Upper lobe of left lung (tissue), 6 donors: ENCODE results near the gene BCAS1. TPM values are rescaled to one million over a fixed set of nuclear protein-coding genes. Genes with fewer than 3 reads are reported as not detected.
A peak's percentile ranks its signal among the peaks of the same experiment; 100 is the strongest.
"Not testable (repeated sequence)": the region's sequence is repeated elsewhere in the genome, so short reads cannot be mapped to it uniquely, and the experiment has no call there.

Experiments used
- ATAC-seq, 2 donors: fragments of 200-7000 bp; cut with Tn5 transposase; one replicate each; pipeline ENCODE4 v1.9.1; 2022; ENCODE audit warnings: mild to moderate bottlenecking in 2 of 2, moderate library complexity in 2 of 2; ENCODE audit not compliant: low FRiP score in 2 of 2
- DNase-seq, 2 donors: peaks; one replicate each; pipeline ENCODE4 v3.0.0-alpha.2; 2019 to 2020
- H3K27ac ChIP-seq, 4 donors: fragments of 200-600 bp; sonication (generic); one replicate each; pipeline ENCODE4 v1.5.1; 2016 to 2019
- H3K27me3 ChIP-seq, 4 donors: fragments of 200-600 bp; sonication (generic); one replicate each; pipeline ENCODE4 v1.5.1; 2017 to 2019
- H3K36me3 ChIP-seq, 4 donors: fragments of 200-600 bp; sonication (generic); one replicate each; pipeline ENCODE4 v1.5.1; 2016 to 2019
- H3K4me1 ChIP-seq, 4 donors: fragments of 200-600 bp; sonication (generic); one replicate each; pipeline ENCODE4 v1.5.1; 2018 to 2019
- H3K4me3 ChIP-seq, 4 donors: fragments of 200-600 bp; sonication (generic); one replicate each; pipeline ENCODE4 v1.5.1; 2017 to 2019; ENCODE audit warnings: mild to moderate bottlenecking in 2 of 4, moderate library complexity in 1 of 4
- H3K9me3 ChIP-seq, 4 donors: fragments of 200-600 bp; sonication (generic); one replicate each; pipeline ENCODE4 v1.5.1; 2018 to 2019
- CTCF ChIP-seq, 6 experiments: fragments of 450-650 bp in 4 of 6; fragments of 200-600 bp in 2 of 6; sonication (generic) in 2 of 6; IDR thresholded peaks; one replicate each; pipeline ENCODE4 v1.5.1; 2016 to 2019; ENCODE audit warnings: antibody characterized with exemption in 6 of 6
- EP300 ChIP-seq, 4 donors: sonication (generic); formaldehyde crosslinking; IDR thresholded peaks; one replicate each; pipeline ENCODE4 v1.5.1; 2017; ENCODE audit warnings: antibody characterized with exemption in 4 of 4, control low read depth in 2 of 4
- POLR2A ChIP-seq, 4 donors: fragments of 450-650 bp; IDR thresholded peaks; one replicate each; pipeline ENCODE4 v1.5.1; 2016 to 2017; ENCODE audit warnings: antibody characterized with exemption in 4 of 4, mild to moderate bottlenecking in 2 of 4
- POLR2AphosphoS5 ChIP-seq, 2 donors: sonication (generic); formaldehyde crosslinking; IDR thresholded peaks; one replicate each; pipeline ENCODE4 v1.5.1; 2017; ENCODE audit warnings: antibody characterized with exemption in 2 of 2
- WGBS, 2 donors: methylation state at CpG; one replicate each; pipeline ENCODE4 v1.1.5; 2017 to 2018; 5-methylcytosine and 5-hydroxymethylcytosine counted together
- total RNA-seq, 6 donors: library from RNA; depleted of rRNA in 4 of 6; stranded (reverse); fragments of >200 nt in 4 of 6; gene quantifications; one replicate each; pipeline versions ENCODE4 v1.1.0 to v1.2.1, GENCODE V29; 2016 to 2021
- donor health status: DM: no; HTN: no; CAD: no; lungs with moderate emphysema.
- donor health status: DM: no; HTN: yes; CAD: no; lungs with severe emphysema.

BCAS1 gene
- total RNA-seq, 6 donors from 2014 or later: 0.74 to 11.2 (median 1.3) TPM

GRCh38 chr20:53975761-53976160 lies 94.6 kb downstream of the BCAS1 start:
- Histone ChIP-seq H3K4me1 (peaks cover 0 to 4% (median 0%) of the 10 kb centered on the region in 4 donors), H3K9me3 (peaks cover 0 to 3% (median 0%) of the 10 kb centered on the region in 4 donors), H3K4me3 (no peak overlapping the region), H3K27ac (no peak overlapping the region), H3K27me3 (no peaks in the 10 kb centered on the region), H3K36me3 (no peaks in the 10 kb centered on the region)
- DNase-seq (peak in 1 of 2 donors; percentile 34), ATAC-seq (no peak)
- TF ChIP-seq POLR2A (IDR thresholded peaks at IDR 0.05): no peak
- TF ChIP-seq POLR2AphosphoS5 (IDR thresholded peaks at IDR 0.05): no peak
- TF ChIP-seq EP300 (IDR thresholded peaks at IDR 0.05): no peak
- no peak for TF ChIP-seq CTCF (IDR thresholded peaks at IDR 0.05)
- 71 to 81% methylated on average over 5 of the region's 5 CpGs for WGBS, 2 donors

GRCh38 chr20:53974785-53975555 lies 95.4 kb downstream of the BCAS1 start:
- no peaks in the 10 kb centered on the region for H3K4me1 ChIP-seq
- H3K27ac ChIP-seq: no peak overlapping the region
- DNase-seq: no peak
- no peaks in the 10 kb centered on the region for H3K27me3 ChIP-seq
- 86 to 88% methylated on average over 19 of the region's 19 CpGs for WGBS, 2 donors
- ATAC-seq: no peak
- peaks cover 0 to 3% (median 0%) of the 10 kb centered on the region in 4 donors for H3K9me3 ChIP-seq
- H3K4me3 ChIP-seq: no peak overlapping the region
- TF ChIP-seq POLR2A (IDR thresholded peaks at IDR 0.05) (no peak), EP300 (IDR thresholded peaks at IDR 0.05) (no peak), CTCF (IDR thresholded peaks at IDR 0.05) (no peak), POLR2AphosphoS5 (IDR thresholded peaks at IDR 0.05) (no peak)
- no peaks in the 10 kb centered on the region for H3K36me3 ChIP-seq

GRCh38 chr20:53973882-53974281 lies 96.5 kb downstream of the BCAS1 start:
- not testable (repeated sequence) for H3K27ac ChIP-seq, DNase-seq, ATAC-seq, H3K36me3 ChIP-seq, H3K9me3 ChIP-seq, H3K4me3 ChIP-seq, H3K4me1 ChIP-seq, H3K27me3 ChIP-seq
- WGBS, 2 donors: 72 to 73% methylated on average over 5 of the region's 5 CpGs

- Histone ChIP-seq H3K27ac (no peak overlapping the region), H3K9me3 (peaks cover 0 to 3% (median 0%) of the 10 kb centered on the region in 4 donors), H3K36me3 (no peaks in the 10 kb centered on the region), H3K4me3 (no peak overlapping the region), H3K27me3 (no peaks in the 10 kb centered on the region), H3K4me1 (no peaks in the 10 kb centered on the region)
- DNase-seq (no peak), ATAC-seq (no peak)
- TF ChIP-seq POLR2AphosphoS5 (IDR thresholded peaks at IDR 0.05): no peak
- TF ChIP-seq POLR2A (IDR thresholded peaks at IDR 0.05): no peak
- no peak for TF ChIP-seq CTCF (IDR thresholded peaks at IDR 0.05)
- no peak for TF ChIP-seq EP300 (IDR thresholded peaks at IDR 0.05)
- whole genome bisulfite sequencing, 2 donors: 69 to 95% methylated on average over 1 of the region's 1 CpG
Measured at GRCh38 chr20:53972179-53972578, 98.2 kb downstream of the BCAS1 start.

GRCh38 chr20:53971096-53971683 lies 99.2 kb downstream of the BCAS1 start:
- TF ChIP-seq CTCF (IDR thresholded peaks at IDR 0.05): no peak
- TF ChIP-seq POLR2A (IDR thresholded peaks at IDR 0.05): no peak
- no peak for TF ChIP-seq EP300 (IDR thresholded peaks at IDR 0.05)
- TF ChIP-seq POLR2AphosphoS5 (IDR thresholded peaks at IDR 0.05): no peak
- Histone ChIP-seq H3K27ac (no peak overlapping the region), H3K36me3 (no peaks in the 10 kb centered on the region), H3K4me1 (no peaks in the 10 kb centered on the region), H3K9me3 (peaks cover 0 to 3% (median 0%) of the 10 kb centered on the region in 4 donors), H3K4me3 (no peak overlapping the region), H3K27me3 (no peaks in the 10 kb centered on the region)
- no peak for DNase-seq
- WGBS, 2 donors: 91% methylated on average over 3 of the region's 3 CpGs
- no peak for ATAC-seq
